C1 segment of cervical spinal cord (tissue), 14 donors: ENCODE measurements around the gene MAGED2.
"Not testable (repeated sequence)": the region's sequence is repeated elsewhere in the genome, so short reads cannot be mapped to it uniquely, and the experiment has no call there.

ENCODE experiments used
- DNase-seq, 14 donors: peaks; one replicate each; lab custom pipeline; 2025; lab: John Stamatoyannopoulos, UW

Gene MAGED2

GRCh38 chrX:54818221-54818620, 10.7 kb downstream of the MAGED2 start:
- DNase-seq = no peak

DNA sequence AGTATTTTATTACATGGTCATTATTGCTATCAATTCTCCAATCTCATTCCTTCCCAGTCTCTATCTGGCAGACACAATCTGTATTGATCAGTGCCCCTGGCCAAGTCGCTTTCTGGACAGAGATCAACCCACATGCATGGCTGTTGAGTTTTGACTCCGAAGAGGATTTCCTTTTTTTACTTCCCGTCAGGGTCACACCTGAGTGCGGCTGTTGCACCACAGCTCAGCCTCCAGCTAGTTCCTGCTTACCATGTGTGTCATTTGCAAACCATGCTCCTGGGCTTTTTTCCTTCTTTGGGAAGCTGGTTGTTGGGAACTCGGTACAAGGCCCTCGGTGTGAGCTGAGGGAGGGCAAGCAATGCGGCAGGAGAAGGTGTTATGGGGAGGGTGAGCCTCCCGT, 11.7 kb downstream of the MAGED2 start:
- no peak for DNase-seq

DNA sequence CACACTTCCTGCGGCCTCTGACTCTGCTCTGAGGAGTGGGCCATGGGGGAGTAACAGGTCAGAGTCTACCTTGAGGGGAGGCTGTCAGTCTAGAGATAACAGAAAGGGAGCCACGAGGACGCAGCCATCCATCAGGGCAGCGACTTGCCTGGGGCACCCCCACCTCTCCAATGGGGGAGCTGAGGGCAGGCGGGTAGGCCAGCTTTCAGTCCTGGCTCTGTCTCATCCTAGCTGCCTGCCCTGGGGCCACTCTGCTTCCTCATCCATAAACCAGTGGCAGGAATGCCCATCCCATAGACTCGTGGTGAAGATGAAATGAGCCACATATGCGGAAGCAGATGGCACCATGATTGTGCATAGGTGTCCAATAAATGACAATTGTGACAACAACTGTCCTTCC, 13.2 kb downstream of the MAGED2 start:
- no peak for DNase-seq

DNA sequence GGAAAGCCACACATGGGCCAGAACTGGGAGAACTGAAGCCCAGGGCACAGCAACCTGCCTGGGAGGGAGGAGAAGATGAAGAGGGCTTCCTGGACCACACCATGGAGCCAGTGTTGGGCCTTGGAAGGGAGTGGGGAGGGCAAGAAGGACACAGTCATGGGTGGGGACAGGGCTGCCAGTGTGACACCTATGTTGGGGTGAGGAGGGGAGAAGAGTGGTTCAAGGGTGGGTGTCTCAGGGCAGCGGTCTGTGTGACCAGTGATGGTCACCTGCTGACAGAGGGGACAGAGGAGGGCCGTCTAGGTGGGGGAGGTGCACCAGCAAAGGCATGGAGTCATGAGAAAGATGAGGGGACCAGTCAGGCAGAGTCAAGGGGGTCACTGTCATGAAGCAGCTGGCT, 13.8 kb downstream of the MAGED2 start:
- DNase-seq = no peak

DNA sequence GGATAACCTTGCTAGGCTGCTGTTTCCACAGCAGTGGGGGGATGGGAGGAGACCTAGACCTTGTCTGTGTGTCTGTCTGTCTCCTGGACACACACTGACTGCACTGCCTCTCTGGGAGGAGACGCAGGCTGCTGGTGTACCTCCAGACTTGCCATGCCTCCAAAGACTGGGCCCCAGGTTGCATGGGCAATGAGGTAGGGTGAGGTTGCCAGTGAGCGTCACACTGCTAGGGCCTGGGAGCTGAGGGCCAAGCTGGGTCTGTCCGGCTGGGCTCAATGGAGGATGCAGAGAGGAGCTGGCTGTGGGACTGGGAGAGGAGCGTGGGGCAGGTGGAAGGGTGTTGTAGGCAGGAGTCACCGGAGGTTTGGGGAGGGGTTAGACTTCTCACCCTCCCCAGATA, 16.6 kb downstream of the MAGED2 start:
- DNase-seq = no peak

DNA sequence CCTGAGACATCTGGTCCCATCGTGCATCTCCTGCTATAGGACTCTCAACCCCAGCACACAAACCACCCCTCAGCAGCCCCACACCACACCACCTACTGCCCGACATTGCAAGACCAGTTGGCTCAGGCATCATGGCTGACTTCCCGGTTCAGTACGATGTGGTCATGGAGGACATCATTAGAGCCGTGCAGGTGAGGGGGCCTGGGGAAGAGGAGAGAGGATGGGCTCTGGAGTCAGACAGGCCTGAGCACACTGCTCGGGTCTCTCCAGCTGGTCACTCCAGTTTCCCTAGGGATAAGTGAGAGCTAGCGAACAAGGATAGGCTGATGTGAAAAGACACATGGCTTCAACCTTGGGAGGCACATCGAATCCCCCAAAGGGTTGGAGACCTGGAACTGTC, 17.2 kb downstream of the MAGED2 start:
- DNase-seq = no peak

- no peak for DNase-seq
Measured at GRCh38 chrX:54825716-54826438, 18.3 kb downstream of the MAGED2 start.

DNA sequence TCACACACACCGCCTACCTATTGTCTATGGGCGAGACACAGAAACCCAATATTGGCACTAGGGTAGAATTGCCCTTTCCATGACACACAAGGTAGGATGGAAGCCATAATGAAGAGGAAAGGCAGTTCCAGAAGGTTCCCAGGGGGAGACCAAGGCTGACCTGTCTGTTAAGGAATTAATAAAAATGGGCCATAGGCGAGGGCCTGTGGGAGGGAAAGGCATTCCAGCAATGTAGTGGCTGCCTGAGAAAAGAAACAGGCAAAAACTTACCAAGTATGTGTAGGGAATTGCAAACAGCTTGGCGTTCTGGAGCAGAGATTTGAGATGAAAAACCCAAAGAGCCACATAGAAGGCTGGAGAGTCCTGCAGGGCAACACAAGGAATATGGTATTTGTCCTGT, 19.1 kb downstream of the MAGED2 start:
- no peak for DNase-seq

DNA sequence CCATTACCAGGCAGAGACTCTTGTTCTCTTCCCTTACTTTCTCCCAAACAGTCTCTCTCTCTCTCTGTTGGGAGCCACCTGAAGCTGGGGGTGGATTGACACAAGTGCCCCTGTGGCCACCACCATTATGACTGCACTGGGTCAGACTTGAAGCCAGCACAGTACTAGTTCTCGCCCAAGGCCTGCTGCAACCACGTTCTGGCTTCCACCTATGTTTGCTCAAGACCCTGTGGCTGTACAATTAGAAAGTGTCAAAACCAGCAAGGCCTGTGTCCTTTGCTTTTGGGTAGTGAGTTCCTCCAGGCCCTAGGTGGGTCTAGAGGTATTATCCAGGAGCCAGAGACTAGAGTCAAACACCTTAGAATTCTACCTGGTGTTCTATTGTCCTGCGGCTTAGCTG, 31.0 kb downstream of the MAGED2 start:
- DNase-seq = no peak

- not testable (repeated sequence) for DNase-seq
Measured at GRCh38 chrX:54841184-54841874, 33.8 kb downstream of the MAGED2 start.

DNA sequence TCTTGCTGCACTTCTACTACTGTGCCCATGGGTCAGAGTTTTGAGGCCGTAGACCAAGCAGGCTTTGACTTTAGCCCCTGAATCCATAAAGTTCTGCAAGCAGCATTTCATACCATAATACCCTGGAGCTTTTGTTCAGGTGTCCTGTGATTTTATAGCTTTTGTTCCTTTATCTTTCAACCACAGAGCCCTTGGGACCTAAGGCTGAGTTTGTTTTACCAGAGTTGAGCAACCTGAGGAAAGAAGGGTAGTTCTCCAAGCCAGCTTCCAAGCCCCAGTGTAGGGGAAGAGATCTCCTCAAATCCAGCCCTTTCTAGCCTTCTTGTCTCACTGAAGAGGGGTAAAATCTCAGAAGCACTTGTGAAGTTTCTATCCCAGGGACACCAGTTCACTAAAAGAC, 35.1 kb downstream of the MAGED2 start:
- no peak for DNase-seq

DNA sequence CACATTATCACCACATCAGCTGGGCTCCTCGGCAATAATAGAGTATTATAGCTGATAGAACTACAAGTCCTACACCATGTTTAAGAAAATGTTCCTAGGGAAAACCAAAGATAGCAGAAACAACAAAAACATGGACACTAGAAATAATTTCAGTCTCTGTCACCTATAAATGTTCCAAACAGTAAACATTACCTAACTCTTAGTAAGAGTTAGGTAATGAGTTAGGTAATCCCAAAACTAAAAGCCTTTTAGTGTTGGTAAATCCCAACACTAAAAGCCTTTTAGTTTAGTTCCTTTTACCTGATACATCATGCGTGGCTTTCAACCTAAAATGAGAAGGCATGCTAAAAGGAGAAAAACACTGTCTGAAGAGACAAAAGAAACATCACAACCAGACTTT, 35.5 kb downstream of the MAGED2 start:
- DNase-seq = no peak

- not testable (repeated sequence) for DNase-seq
Measured at GRCh38 chrX:54847700-54848099, 40.2 kb downstream of the MAGED2 start.

- no peak for DNase-seq
Measured at GRCh38 chrX:54865208-54865607, 57.7 kb downstream of the MAGED2 start.
